ENCODE measurements around the gene EPHA7.

EPHA7 gene

GRCh38 chr6:93419304-93420162 is at the start of gene EPHA7:
TSS of gene EPHA7 (minus strand) at chr6:93419559. CDS start at chr6:93419341, 218 bp downstream.
- DNase-seq: no peak

GRCh38 chr6:93468291-93468690 is 48.9 kb upstream of the EPHA7 start:
- no peak for DNase-seq

GRCh38 chr6:93454533-93454932 is 35.2 kb upstream of the EPHA7 start:
- no peak for DNase-seq

GRCh38 chr6:93453956-93454355 is 34.6 kb upstream of the EPHA7 start:
- DNase-seq: no peak

- no peak for DNase-seq
Observed at GRCh38 chr6:93447874-93448273, 28.5 kb upstream of the EPHA7 start.

- DNase-seq: no peak
Observed at GRCh38 chr6:93437491-93437890, 18.1 kb upstream of the EPHA7 start.

- DNase-seq: no peak
Observed at GRCh38 chr6:93433592-93433991, 14.2 kb upstream of the EPHA7 start.

GRCh38 chr6:93424303-93425064 is 5.1 kb upstream of the EPHA7 start:
- no peak for DNase-seq

- no peak for DNase-seq
Observed at GRCh38 chr6:93423542-93423941, 4.2 kb upstream of the EPHA7 start.

- no peak for DNase-seq
Observed at GRCh38 chr6:93420163-93420795, 920 bp upstream of the EPHA7 start.

- no peak for DNase-seq
Observed at GRCh38 chr6:93418408-93419303, 703 bp downstream of the EPHA7 start.

GRCh38 chr6:93418033-93418407 is 1.3 kb downstream of the EPHA7 start:
- DNase-seq: no peak

GRCh38 chr6:93417421-93418013 is 1.8 kb downstream of the EPHA7 start:
- no peak for DNase-seq

GRCh38 chr6:93416571-93417420 is 2.6 kb downstream of the EPHA7 start:
- DNase-seq: no peak

- no peak for DNase-seq
Observed at GRCh38 chr6:93413190-93413589, 6.2 kb downstream of the EPHA7 start.

- no peak for DNase-seq
Observed at GRCh38 chr6:93412452-93412851, 6.9 kb downstream of the EPHA7 start.

- DNase-seq: no peak
Observed at GRCh38 chr6:93407186-93407585, 12.2 kb downstream of the EPHA7 start.

GRCh38 chr6:93403390-93403789 is 16.0 kb downstream of the EPHA7 start:
- DNase-seq: no peak

- DNase-seq: no peak
Observed at GRCh38 chr6:93398723-93399122, 20.6 kb downstream of the EPHA7 start.

GRCh38 chr6:93394471-93394870 is 24.9 kb downstream of the EPHA7 start:
- no peak for DNase-seq

GRCh38 chr6:93393554-93394074 is 25.7 kb downstream of the EPHA7 start:
- DNase-seq: no peak
